GM21447 (cell line): ENCODE measurements around the gene IL21R.
"Not testable (repeated sequence)": the region's sequence is repeated elsewhere in the genome, so short reads cannot be mapped to it uniquely, and the experiment has no call there.

Experiments
- ATAC-seq: cut with Tn5 transposase; IDR thresholded peaks from one replicate; pipeline ENCODE4 v1.9.1; 2021; ENCODE audit not compliant: unreplicated experiment

IL21R gene

DNA sequence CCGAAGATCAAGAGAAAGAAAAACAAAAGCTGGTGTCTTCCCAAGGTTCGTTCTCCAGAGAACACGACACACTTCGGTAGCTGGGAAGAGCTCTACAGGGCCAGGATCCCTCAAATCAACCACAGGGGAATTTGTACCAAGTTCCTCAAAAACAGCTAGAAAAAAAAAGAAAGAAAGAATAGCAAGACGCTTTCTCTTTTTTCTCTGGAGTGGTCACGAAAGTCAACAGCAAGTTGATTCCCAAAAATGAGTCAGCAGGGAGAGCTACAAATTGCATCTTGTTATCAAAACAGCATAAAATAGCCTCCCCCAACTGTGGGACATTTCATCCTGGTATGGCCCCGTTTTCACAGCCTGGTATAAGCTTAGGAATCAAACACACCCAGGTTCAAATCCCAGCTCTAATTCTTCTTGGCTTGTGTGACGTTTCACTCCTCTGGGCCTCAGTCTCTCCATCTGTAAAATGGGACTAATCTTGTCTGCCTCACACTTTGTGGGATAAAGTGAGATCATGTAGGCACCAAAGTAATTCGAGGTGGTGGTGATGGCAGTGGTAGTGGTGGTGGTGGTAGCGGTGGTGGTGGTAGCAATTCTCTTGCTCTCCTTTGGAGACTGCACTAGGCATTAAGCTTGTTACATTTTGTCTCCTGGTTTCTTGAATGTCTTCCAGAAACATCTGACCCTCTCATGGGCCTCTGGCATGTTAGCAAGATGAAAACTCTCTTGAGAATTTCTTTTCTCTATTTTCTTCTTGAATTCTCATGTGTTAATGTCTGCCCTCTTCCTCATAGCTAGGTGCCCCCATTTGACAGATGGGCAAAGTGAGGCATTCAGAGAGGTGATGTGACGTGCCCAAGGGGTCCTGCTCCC lies 988 bp upstream of the IL21R start:
- no peak for ATAC-seq

DNA sequence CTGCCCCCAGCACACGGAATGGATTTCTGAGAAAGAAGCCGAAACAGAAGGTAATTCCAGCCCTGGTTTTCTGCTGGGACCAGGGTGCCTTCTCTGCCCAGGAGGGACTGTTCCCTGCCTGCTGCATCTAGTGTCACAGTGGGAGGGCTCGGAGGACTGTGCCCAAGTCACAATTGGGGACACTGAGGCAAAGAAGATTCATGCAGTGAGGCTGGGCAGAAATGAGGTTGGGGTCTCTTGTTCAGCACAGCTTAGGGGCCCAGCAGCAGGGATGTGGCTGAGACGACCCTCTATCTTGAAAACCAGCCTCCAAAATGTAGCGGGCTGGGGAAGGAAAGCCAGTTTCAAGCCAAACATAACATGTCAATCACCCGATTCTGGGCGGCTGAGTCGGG lies 592 bp downstream of the IL21R start:
- no peak for ATAC-seq

DNA sequence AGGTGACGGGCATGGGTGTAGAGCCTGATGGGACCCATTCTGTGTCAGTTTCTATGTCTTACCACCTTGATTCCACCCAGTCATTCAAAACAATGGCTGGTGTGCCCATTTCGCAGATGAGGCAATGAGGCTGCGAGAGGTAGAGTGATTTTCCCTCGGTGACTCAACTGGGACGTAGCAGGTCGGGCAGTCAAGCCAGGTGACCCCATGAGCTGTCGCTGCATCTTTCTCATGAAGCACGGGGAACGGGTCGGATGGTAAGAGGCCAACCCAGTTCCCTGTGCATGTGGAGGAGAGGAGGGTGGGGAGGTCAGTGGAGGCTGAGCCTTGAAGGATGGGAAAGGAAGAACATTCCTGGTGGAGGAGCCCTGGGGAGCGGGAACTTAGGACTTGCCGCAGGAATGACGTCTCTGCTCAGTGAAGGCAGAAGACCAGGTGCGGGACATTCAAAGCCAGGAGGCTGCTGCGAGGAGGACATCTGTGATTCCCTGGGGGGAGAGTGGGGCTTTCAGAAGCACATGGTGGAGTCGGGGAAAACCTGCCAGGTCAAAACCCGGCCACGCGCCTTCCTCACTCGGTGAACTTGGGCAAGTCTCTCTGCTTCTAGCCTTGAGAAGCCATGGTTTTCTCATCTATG lies 1.1 kb downstream of the IL21R start:
- ATAC-seq, result no peak

DNA sequence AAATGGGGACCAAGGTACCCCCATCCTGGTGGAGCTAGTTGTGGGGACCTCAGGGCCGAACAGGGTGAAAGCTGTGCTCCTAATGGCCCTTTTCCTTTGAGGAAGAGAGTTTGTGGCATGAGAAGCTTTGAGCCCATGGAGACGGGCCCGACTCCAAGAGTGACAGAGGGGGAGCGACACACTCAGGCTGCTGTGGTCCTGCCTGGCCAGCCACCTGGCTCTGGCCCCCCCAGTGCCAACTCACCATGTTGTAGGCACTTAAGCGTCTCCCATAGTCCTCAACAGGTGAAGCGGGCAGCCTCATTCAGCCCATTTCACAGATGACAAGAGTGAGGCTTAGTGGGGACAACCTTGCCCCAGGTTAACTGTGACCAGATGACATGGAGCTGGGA lies 1.6 kb downstream of the IL21R start:
- ATAC-seq, result no peak

DNA sequence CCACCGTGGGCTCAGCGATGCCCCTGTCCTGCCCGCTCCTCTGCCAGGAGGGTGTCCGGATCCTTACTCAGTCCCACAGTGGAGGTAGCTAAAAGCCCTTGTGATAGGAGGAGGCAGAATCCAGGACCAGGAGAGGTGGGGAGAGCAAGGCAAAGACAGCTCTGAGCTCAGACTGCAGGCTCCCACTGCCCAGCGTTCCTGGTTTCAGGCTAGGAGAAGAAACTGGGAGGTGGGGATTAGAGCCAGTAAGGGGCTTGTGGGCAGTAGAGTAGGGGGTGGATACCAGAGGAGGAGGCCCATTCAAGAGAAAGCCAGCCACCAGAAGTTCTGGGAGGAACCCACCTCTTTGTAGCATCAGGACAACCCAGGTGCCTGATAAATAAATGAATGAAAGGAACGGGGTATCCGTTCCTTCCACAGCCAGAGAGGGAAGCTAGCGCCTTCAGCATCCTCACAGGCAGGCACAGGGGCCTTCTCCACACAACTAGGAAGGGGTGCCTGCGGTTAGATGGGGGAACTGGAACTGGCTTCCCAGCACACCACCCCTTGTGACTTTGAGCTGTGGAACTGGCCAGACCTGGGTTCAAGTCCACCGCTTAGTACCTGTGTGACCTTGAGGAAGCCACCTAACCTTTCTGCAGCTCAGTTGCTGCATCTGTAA lies 2.3 kb downstream of the IL21R start:
- ATAC-seq, result no peak

DNA sequence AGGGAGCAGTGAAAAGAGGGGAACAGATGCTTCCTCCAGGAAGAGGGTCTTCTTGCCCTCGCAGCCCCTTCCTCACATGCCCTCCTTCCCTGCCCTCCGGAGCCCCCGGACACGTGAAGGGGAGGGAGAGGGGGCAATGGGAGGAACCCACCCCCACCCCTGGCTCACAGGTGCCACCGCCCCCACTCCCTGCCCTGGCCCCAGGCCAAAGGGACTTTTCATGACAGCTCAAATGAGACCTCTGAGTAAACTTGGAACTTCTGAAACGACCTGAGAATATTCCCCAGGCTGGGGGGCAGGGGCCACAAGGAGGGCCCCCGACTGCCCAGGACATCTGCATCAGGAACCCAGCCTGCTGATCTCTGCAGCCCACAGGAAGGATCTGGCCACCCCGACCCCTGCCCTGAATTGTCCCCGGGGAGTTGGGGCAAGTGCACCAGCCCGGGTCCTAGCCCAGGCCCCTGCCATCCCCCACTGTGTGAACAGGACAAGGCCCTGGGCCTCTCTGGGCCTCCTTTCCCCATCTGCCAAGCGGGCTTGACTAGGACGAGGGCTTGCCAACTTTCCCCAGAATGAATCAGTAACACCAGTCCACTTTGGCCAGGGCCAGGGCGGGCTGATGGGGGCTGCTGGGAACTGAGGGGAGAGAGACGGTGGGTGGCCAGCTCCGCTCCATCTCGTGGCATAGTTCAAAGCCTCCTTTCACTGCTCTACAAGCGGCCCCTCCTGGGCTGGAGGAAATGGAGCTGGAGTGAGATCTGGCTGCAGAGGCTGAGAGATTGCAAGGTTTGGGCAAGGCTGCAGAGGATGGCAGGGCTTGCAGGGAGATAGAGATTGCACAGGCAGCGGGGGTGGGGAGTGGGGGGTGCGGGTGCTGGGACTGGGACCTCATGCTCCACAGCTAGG lies 3.8 kb downstream of the IL21R start:
- ATAC-seq, result no peak

DNA sequence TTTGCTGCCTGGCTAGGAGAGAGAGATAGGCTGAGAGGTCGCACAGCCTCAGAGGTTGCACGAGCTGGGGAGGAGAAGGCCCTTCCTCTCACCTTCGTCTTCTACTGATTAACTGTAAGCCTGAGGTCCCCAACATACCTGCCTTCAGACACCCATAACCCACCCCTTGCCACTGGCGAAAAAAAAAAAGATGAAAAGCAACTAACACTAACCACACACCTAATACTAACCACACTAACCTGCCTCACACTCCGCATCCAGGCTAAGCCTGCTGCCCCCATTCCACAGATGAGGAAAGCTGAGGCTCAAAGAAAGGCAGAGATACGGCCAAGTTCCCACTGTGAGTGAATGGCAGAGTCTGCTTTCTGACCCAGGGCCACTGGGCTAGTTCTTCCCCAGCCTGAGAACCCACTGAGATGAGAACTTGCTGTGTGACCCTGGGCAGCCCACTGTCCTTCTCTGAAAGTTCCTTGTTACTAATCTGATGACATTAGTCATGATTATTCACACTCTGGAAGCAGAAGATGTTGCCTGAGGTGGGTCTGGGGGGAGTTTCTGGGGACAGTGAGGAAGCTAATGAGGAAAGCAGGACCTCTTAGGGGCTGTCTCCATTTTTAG lies 4.6 kb downstream of the IL21R start:
- no peak for ATAC-seq

DNA sequence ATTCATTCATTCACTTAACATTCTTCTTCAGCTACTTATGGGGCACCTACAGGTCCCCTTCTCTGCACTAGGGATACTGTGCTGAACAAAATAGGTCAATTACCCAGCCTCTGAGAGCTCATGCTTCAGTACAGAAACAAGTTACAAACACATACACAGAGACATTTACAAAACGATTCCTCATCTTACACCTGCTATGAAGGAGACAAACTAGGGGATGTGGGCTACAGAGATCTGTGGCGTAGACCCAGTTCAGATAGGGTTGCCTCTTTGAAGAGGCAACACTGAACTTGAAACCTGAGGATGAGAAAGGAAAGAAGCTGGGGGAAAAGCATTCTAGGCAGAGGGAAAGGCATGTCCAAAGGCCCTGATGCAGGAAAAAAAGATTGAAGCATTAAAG lies 5.2 kb downstream of the IL21R start:
- no peak for ATAC-seq

DNA sequence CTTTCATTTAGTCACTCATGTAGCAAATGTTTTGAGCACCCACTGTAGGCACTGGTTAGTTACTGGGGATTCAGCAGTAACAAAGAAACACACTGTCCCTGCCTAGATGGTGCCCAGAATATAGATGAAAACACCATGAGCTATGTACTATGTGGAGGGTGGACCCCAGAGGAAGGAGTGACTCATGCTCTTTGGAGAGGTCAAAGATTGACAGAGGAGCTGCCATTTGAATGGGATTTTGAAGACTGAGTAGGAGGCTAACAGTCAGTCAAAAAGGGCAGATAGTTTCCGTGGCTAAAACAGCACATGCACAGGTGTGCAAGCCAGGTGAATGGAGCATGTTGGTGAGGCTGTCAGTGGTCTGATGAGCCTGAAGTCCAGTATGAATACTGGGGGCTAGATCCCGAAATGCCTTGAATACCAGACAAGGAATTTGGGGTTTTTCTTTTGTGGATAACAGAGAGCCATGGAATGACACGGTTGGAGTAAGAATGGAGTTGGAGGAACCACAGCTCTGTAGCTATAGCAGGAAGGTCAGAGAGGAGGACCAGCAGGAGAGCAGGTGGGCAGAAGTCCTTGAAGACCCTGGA lies 6.1 kb downstream of the IL21R start:
- ATAC-seq, result peak; percentile 40

DNA sequence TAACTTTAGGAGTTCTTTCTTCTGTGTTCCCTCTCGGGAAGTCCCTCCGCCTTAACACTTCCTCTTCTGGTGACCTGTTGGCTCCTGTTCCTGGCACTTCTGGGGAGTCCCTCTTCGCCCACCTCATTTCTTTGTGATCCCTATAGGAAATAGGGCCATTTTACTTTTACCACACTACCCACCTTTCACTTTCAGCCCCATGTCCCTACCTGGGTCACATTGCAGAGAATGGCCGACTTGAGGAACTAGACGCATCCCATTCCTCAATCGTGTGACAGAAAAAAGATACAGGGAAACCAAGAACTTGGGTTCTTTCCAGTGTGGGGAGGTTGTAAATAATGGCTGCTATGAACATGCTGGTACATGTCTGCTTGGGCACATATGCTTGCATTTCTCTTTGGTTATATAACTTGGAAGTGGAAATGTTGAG lies 6.6 kb downstream of the IL21R start:
- ATAC-seq, result no peak

DNA sequence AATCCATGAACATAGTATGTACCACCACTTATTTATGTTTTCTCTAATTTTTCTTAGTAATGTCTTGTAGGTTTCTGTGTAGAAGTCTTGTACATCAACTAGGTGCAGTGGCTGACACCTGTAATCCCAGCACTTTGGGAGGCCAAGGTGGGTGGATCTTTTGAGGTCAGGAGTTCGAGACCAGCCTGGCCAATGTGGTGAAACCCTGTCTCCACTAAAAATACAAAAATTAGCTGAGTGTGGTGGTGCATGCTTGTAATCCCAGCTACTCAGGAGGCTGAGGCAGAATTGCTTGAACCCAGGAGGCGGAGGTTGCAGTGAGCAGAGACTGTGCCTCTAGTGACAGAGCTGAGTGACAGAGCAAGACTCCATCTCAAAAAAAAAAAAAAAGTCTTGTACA lies 8.0 kb downstream of the IL21R start:
- ATAC-seq, result not testable (repeated sequence)

DNA sequence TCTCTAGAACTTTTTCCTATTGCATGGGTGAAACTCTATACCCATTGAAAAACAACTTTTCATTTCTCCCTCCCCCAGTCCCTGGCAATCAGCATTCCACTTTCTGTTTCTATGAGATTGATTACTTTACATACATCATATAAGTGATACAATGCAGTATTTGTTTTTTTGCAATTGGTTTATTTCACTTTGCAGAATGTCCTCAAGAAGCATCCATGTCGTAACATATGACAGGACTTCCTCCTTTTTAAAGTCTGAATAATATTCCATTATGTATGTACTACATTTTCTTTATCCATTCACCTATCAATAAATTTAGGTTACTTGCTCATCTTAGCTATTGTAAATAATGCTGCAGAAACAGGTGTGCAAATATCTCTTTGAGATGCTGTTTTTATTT lies 8.8 kb downstream of the IL21R start:
- ATAC-seq, result no peak

DNA sequence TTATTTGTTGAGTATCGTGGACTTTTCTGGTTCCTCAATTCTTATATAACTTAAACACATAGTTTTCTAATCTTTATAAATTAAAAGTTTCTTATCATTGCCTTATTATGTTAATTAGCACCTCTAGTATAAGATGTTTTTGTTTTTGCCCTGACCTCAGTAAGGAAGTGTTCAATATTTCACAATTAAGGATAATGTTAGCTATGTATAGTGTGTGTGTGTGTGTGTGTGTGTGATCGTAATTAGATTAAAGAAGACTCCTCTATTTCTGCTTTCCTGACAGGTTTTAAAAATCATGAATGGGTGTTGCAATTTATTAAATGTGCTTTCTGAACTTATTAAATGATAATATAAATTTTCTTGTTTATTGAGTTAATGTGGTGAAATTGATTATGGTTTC lies 12.0 kb downstream of the IL21R start:
- no peak for ATAC-seq

DNA sequence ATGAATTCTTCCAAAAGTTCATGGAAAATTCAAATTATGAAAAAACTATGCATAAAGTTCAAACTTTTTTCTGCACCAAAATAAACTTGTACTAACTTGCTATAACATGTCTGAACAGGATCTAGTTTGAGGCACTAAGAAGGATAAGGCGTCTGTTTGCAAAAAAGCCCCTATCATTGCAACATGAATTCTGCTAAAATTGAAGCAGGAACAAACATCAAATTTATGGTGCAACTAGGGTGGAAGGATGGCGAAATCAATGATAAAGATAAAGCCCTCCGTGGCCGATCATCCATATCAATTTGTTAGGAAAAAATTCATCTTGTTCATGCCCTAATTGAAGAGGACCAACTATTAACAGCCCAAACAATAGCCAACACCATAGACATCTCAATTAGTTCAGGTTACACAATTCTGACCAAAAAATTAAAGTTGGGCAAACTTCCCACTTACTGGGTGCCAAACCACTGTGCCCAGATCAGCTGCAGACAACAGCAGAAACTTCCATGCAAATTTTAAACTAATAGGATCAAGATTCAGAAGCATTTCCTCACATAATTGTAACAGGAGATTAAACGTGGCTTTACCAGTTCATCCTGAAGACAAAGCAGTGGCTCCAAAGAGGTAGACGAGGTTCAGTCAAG lies 12.9 kb downstream of the IL21R start:
- ATAC-seq, result no peak

DNA sequence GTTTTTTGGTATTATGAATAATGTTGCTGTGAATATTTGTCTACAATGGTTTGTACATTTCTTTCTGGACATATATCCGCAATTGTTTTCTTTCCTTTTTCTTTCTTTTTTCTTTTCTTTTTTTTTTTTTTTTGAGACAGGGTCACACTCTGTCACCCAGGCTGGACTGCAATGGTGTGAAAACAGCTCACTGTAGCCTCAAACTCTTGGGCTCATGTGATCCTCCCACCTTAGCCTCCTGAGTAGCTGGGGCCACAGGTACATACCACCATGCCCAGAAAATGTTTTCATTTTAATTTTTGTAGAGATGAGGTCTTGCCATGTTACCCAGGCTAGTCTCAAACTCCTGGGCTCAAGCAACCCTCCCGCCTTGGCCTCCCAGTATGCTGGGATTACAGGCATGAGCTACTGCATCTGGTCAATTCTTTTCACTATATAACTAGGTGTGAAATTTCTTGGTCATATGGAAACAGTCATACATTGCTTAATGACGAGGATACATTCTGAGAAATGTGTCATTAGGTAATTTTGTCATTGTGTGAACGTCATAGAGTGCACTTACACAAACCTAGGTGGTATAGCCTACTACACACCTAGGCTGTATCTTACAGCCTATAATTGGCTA lies 15.2 kb downstream of the IL21R start:
- ATAC-seq, result no peak

DNA sequence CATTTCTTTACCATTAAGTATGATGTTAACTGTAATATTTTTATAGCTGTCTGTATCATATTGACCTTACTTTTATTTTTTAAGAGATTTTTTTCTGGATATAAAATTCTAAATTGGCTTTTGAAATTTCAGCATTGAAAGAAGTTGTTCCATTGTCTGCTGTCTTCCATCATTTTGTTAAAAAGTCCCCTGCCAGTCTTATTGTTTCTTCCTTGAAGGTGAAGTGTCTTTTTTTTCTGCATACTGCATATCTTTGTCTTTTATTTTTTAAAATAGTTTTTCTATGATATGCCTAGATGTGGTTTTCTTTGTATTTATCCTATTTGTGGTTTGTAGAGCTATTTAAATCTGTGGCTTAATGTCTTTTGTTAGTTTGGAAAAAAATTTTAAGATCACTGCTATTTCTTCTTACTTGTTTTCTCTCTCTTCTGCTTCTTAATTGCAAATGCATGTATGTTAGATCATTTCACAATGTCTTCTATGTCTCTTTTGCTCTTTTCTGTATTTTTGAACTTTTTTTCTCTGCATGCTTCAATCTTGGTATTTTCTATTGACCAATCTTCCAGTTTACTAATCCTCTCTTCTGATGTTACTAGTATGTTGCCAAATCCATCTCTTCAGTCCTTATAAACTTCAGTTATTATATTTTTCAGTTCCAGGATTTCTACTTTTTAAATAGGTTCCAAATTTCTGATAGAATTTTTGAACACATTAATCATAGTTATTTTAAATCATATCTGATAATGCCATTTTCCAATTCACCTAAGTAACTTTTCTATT lies 20.2 kb downstream of the IL21R start:
- no peak for ATAC-seq

DNA sequence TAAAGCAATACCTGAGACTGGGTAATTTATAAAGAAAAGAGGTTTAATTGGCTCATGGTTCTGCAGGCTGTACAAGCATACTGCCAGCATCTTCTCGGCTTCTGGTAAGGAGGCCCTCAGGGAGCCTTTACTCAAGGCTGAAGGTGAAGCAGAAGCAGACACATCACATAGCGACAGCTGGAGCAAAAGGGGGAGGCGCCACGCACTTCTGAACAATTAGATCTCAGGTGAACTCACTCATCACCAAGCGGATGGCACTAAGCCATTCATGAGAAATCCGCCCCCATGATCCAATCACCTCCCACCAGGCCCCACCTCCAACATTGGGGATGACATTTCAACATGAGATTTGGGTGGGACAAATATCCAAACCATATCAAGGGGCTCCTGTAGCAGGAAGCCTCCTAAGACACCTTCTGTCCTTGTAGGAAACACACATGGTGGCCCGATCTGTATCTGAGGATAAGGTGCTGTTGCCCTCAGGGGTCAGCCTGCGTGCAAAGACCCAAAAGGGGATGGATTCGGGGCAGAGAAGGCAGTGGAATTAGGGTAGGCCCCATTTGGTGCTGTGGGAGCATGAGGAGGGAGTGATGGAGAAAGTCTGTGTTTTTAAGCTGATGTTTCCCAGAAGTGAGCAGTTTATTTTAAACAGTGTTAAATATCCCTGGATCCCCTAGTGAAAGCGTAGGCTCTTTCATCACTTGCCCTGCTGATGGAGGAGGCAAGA lies 23.0 kb downstream of the IL21R start:
- no peak for ATAC-seq

DNA sequence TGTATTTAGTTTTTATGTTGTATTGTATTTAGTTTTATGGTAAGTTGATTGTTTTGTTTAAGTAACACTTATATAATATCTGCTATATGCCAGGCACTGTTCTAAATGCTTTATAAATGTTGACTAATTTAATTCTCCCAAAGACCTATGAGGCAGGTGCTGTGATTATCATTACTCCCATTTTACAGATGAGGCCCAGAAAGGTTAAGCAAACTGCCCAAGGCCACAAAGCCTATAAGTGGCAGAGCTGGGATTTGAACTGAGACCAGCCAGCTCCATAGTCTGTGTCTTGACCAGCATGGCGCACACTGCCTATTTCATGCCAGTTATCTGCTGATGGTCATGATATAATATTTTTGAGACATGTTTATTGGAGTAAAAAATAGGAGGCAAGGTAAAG lies 24.0 kb downstream of the IL21R start:
- no peak for ATAC-seq
